NCI-H1694 (cell line): ENCODE data around the gene GSTCD.
"Not testable (repeated sequence)": the region's sequence is repeated elsewhere in the genome, so short reads cannot be mapped to it uniquely, and the experiment has no call there.

Source experiments
- DNase-seq: peaks from one replicate; lab custom pipeline; 2025; lab: John Stamatoyannopoulos, UW

The GSTCD gene, protein sequence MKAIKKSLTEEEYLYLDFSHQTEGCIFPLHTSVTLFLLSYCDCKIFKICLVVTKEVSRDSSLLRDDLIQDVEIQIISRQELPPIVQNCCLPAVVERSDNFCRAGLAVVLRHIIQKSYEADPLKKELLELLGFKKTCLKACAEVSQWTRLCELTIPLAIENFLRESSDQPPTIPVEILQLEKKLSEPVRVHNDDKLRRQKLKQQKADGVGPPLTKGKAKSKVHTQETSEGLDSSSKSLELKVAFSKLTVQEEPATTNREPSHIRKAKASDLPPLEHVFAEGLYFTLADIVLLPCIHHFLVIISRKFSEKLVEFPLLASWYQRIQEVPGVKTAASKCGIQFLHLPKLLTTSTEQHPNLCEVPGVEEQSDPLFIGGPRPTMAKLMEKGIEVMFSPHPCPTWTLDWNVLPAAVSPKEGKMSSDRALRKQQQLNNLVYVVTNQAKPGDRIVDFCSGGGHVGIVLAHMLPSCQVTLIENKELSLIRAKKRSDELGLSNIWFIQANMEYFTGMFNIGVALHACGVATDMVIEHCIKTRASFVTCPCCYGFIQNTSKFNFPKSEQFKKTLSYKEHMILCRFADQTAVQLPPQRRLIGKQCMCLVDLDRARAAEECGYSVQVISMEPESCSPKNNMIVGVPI

DNA sequence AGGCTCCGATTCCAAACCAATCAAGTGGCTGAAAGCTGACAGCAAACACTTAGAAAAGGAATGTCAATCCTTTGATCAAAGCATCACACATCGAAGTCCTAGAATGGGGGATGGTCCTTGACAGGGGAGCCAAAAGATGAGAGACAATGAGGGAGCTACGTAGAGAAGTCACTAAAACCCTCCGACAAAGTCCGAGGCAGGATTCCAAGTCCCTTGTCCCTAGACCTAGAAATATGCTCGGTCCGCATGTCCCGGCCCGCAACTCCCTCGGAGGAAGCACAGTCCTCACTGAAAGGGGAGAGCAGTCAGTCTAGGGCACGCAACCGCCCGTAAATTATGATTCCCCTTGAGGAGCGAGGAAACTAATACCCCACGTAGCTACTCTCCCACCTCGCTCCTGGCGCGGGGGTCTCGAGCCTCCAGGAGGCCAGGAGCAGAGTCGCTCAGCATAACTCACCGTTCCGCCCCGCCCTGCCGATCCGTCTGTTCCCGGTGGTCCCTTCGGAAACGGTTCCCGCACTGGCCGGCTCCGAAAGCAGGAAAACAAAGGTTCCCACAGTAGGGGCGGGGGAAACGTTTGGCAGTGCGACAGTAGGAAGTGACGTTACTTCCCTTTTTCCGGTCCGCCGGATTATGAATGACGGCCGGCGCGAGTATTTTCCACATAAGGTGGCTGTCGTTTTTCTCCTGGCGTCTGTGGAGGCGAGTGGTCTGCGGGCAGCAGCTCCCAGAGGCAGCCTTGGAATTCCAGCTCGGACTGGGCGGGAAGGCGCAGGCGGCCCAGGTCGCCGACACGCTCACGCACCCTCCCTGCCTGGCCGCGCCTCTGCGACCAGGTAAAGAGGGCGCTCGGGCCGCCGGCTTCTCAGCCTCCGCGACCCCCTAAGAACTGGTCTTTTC is at the start of gene GSTCD, which contains the start of gene INTS12:
TSS of gene GSTCD (plus strand) at position 604 of the 900 bp plus-strand sequence. CDS start 8,830 bp downstream, outside the sequence.
TSS of gene INTS12 (minus strand) at position 509 of the 900 bp plus-strand sequence. CDS start 8,684 bp downstream, outside the sequence.
- DNase-seq, result peak; percentile 81

DNA sequence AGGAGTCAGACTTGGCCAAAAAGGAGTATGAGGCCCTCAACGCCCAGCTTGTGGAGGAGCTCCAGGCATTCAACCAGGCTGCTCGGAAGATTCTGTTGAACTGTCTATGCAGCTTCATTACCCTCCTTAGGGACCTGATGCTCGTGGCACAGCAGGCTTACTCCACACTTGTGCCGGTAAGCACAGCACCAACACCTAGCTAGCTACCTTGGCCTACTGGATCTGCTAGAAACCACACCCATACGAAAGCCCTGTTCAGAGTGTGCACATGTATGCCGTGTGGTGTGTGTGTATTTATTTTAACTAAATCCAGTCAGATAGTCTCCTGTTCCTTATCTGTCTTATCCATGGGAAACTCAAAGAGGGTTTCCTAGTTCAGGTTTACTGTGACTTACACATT is 49.4 kb upstream of the GSTCD start:
- no peak for DNase-seq

DNA sequence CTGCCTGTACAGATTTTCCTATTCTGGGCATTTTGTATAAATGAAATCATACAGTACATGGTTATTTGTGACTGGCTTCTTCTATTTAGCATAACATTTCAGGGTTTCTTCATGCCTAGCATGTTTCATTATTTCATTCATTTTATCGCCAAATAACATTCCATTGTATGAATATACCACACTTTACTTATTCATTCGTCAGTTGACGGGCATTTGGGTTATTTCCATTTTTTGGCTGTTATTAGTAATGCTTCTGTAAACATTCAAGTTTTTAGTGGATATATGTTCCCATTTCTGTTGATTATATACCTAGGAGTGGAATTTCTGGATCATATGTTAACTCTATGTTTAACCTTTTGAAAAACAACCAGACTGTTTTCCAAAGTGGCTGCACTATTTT is 47.6 kb upstream of the GSTCD start:
- DNase-seq, result no peak

DNA sequence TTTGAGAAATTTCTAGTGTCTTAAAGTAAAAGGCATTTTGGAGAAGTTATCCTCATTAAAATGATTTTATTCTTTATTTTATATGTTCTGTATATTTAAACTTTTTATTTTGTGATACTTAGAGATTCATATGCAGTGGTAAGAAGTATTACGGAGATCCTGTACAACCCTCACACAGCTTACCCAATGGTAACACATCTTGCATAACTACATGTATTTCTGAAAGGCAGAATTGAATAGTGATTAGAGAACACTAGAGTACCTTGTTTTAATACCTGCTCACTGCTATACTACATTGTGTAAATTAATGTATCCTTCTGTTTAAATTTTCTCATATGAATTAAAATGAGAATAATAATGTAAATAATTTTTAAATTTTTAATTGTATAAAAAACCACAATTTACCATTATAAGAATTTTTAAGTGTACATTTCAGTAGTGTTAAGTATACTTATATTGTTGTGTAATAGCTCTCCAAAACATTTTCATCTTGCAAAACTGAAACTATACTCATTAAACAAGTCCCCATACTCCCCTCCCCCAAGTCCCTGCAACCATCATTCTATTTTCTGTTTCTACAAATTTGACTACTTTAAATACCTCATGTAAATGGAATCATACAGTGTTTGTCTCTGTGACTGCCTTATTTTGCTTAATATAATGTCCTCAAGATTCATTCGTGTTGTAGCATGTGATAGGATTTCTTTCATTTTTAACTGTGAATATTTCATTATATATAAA is 45.5 kb upstream of the GSTCD start:
- DNase-seq, result no peak

DNA sequence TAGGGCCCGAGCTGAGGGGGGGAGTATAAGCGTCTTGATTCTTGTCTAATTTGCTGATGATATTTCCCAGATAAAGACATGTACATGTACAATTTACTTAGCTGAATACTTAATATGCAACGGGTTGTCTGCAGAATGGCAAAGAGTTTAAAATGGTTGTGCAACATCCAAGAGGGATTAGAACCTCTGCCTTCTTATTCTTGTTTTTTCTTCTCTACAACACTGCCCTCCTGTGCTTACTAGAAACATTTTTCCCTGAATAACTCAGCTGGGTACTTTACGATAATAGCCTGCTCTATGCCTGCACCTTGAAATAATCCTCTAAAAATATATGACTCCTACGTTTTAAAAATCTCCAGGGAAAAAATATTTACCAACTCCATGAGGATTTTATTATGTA is 41.9 kb upstream of the GSTCD start:
- no peak for DNase-seq

DNA sequence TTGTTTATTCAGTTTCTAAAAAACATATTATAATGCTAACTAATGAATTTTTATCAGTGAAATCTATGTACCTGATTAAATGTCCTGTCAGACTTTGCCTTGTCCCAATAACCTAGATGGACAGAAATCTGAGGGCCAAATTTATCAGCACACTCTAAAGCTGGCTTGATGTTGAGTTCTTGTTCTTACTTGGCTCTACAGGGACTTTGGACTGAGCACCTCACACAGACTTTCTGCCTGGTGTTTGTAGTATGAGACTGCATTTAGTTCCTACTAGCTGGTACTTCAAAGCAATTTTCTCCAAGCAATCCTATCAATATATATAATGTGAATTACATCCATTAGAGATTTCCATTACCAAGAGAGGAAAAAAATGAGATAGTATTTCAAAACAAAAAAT is 37.9 kb upstream of the GSTCD start:
- DNase-seq, result no peak

DNA sequence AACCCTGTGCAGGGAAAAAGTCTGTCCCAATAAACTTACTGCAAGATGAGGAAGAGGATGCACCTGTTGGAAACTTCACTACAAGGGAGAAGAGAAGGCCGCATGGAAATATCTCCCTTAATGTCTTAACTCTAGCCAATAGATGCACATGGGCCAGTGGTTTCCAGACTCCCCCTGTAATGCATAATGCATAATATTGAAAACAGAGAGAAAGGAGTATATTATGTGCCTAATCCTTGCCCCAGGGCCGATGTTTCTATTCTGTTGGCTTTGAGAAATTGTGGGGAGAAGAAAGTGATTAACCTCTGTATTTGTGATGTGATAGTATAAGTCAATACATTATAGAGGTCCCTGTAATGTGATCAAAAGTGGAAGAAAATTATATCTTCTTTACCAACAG is 37.3 kb upstream of the GSTCD start:
- no peak for DNase-seq

DNA sequence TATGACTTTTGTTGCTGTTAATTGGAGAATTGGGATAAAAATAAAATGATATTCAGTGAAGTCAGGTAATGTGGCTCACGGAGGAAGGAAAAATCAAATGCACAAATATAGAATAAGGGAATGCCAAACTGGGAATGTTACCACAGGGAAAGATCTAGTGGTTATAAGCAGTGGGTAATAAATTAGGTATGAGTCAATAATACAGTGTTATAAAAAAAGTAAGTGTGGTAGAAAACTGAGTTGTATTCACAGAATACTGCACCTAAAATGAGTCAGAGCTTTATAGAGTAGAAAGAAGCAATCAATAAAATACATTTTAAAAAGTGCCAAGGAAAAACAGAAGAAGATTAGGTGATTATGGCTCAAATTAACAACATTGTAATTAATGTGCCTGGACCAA is 34.6 kb upstream of the GSTCD start:
- no peak for DNase-seq

DNA sequence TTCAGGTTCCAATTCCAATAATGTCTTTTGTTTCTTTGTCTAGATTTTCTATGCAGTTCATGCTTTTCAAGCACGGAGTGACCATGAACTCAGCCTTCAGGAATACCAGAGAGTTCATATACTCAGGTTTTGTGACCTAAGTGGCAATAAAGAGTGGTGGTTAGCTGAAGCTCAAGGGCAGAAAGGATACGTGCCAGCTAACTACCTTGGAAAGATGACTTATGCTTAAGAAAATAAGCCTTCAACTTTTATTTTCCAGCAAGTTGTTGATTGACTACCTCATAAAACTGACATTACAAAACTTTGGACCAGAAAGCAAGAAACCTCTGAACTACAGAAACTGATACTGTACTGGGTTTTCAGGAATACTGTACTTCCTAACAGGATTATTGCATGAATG is 30.9 kb upstream of the GSTCD start:
- no peak for DNase-seq

DNA sequence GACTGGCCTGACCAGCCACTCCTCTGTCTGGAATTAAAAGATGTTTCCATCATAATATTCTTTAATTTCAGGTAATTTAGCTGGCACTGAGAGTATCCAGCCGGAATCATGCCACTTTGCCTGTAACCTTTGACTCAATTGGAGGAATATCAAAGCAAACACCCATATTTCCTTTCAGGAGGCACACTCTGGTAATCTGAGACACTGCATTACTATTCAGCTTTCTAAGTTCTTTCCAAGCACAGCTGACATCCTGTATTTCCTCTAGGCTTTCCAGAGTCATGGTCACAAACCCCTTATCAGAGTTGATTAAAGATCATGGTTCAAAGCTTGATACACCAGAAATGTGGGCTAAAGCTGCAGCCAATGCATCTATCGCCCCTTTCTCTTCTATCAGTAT is 29.4 kb upstream of the GSTCD start:
- DNase-seq, result no peak

DNA sequence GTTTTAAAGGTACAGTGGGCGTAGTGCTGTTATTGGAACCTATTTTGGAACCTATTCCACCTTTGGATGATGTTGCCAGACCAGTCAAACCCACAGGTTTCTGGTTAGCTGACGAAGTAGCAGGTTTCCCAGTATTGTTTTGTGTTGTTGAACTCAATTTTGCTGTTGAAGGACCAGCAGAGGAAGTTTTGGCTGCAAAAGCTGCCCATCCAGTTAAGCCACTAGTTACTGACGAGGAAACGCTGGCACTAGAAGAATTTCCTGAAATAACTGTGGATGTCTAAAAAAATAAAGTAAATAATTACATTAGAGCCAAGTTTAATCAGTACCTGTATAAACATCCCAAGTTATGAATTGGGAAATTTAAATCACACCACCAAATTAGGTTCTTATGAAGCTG is 25.5 kb upstream of the GSTCD start:
- DNase-seq, result no peak

DNA sequence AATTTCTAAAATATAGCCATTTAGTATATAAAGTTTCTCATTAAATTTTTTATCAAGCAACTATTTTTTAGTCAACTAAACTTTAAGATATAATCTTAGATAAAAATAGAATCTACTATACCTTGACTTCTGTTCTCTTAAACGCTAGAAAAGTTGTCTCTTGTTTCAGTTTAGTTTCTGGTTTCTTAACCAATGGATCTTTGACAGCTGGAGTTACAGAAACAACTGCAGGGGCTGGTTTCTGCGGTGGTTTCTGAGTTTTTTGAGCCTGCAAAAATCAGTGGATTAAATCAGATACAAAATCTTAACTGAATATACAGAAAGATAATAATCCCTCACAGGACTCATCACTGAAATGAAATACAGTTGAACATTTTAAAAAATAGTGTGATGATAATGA is 22.0 kb upstream of the GSTCD start:
- no peak for DNase-seq

DNA sequence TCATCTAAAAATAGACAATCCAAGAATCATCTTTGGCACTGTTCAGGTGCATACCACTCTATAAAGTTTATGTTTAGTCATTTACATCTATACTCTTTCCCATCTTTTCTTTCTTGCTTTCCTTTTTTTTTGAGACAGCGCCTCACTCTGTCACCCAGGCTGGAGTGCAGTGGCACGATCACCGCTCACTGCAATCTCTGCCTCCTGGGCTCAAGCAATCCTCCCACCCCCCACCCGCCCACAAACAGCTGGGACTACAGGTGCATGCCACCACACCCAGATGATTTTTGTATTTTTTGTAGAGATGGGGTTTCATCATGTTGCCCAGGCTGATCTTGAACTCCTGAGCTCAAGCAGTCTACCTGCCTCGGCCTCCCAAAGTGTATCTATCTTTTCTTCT is 13.8 kb upstream of the GSTCD start:
- not testable (repeated sequence) for DNase-seq

DNA sequence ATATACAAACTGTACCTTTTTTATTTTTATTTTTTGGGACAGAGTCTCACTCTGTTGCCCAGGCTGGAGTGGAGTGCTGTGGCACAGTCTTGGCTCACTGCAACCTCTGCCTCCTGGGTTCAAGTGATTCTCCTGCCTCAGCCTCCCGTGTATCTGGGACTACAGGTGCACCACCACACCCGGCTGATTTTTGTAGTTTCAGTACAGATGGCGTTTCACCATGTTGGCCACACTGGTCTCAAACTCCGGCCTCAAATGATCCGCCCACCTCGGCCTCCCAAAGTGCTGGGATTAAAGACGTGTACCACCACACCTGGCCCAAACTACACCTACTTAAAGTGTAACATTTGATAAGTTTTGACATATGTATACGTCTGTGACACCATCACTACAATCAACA is 12.8 kb upstream of the GSTCD start:
- DNase-seq, result not testable (repeated sequence)

DNA sequence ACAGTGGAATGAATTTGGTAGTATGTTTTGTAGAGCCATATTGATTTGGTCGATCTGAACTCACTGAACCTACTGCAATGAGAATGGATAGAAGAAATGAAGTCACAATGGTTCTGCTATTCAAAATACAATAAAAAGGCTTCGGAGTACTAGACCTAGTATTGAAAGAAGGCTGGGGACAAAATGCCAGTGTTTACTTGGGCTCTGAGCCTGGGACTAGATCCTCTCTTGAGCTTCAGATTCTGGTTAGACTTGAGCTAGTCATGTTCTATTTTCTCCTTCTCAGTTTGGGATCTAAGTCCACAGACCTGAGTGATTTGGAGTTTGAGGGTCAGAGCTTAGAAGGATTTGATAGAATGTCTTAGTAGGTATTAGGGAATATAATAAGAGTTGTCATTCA is 10.0 kb upstream of the GSTCD start:
- DNase-seq, result no peak

DNA sequence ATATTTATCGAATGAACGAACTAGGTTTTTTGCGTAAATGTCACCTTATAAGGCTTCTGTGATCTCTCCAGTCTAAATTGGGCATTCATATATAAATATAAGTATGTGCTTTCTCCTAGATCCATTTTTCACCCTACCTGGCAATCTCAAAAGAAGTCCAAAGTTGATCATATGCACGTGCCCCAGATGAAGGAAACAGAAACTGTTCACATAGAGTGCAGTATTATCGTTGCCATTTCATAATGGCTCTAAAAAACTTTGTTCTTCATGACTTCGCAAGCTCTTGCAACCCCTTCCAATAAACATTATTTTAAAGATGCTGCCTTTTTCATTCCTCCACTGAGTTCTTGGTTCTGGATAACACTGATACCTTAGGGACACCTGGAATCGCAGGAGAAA is 803 bp upstream of the GSTCD start:
- no peak for DNase-seq

DNA sequence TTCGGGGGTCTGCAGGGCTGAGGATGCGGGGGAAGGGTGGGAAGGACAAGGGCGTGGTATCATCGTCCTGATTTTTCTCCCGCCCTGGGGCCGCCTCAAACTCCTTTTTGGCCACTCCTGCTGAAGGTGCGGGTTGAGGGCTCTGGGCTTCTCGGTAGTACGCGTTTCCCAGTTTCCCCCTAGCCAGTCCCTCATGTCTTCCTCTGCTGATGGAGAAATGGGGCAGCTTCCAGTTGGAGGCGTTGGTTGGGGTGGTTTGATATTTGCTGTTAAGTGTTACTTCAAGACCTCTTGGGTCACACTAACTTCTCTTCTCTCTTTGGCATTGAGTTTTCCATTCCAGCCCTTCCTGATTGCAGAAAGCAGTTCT is 482 bp downstream of the GSTCD start:
- no peak for DNase-seq

DNA sequence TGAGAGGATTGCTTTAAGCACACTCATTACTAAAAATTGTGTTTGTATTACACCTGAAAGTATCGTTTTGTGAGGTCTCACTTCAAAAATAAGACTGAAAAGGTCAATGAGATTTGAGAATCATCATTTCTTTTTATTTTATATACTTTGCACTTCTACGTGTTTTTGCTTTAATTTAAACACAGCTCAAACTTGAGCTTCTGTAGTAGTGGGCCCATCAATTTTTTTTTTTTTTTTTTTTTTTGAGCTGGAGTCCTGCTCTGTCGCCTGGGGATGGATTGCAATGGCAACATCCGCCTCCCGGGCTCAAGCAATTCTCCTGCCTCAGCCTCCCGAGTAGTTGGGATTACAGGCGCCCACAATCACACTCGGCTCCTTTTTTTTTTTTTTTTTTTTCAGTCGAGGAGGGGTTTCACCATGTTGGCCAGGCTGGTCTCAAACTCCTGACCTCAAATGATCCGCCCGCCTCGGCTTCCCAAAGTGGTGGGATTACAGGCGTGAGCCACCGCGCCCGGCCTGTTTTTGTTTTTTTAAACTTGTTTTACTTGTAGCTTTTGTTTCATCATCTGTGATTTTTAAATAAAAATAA is 1.5 kb downstream of the GSTCD start:
- no peak for DNase-seq

DNA sequence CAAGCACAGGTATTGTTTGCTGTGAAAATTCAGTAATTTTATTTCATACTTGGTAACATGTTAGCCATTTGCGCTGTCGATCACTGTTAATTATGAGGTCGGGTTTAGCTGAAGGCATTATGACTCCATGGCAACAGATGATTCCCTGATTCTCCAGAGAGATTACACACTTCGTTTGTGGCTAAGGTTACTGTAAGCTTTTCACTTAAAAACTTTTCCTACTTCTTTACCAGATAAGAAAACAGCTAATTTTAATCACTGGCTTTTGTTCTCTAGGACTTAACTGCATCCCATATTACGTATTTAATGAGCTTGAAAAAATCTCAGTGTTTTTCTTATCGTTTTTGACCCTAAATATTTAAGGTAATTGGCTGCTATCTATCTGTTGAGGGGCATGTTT is 2.1 kb downstream of the GSTCD start:
- DNase-seq, result no peak

DNA sequence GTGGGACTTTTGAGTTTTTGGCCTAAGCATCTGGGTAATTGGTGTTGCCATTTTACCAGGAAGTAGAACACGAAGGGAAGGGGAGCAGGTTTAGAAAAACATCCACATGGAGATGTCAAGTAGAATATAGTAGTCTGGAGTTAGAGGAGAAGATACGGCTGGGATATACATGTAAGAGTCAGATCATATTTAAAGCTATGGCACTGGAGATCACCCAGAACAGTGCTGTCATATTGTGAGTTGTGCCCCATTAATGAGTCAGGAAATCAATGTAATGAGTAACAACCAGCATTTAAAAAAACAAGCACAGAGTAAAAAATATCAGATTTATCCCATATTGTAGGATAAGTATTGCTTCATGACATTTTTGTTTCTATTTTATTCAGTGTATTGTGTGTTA is 4.2 kb downstream of the GSTCD start:
- no peak for DNase-seq

DNA sequence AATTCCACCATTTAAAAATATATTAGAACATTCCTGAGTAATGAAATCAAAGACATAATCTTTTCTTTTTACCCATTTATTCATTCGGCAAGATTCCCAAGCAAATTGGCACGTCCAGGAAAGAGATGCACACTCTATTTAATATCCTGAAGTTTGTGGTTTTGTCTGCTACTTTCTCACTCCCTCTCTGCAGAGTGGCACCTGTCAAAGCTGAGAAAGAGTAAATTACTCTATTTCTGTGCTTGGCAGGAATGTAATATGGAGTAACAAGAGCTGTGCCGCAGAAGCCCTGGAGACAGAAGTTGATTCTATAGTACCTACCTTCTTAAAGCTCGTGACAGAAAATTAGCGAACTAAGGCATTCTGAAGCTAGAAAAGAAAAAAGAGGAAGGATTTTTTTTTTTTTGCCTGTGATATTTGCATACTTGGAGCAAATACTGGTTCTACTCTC is 5.5 kb downstream of the GSTCD start:
- no peak for DNase-seq
